ENCODE measurements around the gene SARDH.

GRCh38 chr9:133759946-133760345, 21.8 kb upstream of the SARDH start:
- TF ChIP-seq CTCF (tag by site-specific recombination; IDR thresholded peaks at IDR 0.05) (no peak), ZNF610 (tag by site-specific recombination; IDR thresholded peaks at IDR 0.05; ENCODE audit: borderline replicate concordance) (no peak), ZFP3 (tag by site-specific recombination; IDR thresholded peaks at IDR 0.05; ENCODE audit: low read depth) (no peak), PRDM1 (tag by site-specific recombination; IDR thresholded peaks at IDR 0.05) (no peak), KLF10 (tag by site-specific recombination; IDR thresholded peaks at IDR 0.05) (no peak)
- TF ChIP-seq, protein P1, sequence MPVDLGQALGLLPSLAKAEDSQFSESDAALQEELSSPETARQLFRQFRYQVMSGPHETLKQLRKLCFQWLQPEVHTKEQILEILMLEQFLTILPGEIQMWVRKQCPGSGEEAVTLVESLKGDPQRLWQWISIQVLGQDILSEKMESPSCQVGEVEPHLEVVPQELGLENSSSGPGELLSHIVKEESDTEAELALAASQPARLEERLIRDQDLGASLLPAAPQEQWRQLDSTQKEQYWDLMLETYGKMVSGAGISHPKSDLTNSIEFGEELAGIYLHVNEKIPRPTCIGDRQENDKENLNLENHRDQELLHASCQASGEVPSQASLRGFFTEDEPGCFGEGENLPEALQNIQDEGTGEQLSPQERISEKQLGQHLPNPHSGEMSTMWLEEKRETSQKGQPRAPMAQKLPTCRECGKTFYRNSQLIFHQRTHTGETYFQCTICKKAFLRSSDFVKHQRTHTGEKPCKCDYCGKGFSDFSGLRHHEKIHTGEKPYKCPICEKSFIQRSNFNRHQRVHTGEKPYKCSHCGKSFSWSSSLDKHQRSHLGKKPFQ (tag by site-specific recombination; IDR thresholded peaks at IDR 0.05): no peak

All from HEK293 (cell line).